ENCODE data around the gene LARGE1.

Gene LARGE1

DNA sequence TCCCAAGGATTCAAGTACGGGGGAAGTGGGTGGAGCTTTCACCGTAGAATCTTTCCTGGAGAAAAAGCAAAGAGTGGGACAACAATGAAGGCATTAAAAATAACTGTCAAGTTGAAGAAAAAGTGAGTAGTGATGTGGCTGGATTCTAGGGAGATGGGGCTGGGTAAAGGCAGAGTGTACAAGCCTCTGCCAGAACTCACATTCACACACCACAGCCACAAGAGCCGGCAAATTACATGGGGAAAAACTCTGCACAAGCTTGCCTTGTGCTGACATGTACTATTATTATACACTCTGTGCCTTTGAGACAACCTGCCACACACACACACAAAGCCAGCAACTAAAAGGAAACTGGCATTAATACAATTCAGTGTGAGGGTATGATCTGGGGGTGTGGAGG, 182.6 kb downstream of the LARGE1 start:
- Mint-ChIP-seq H3K36me3 (ENCODE audit: low read depth) (no peaks in the 10 kb centered on the region), H3K4me1 (ENCODE audit: low read depth) (no peaks in the 10 kb centered on the region), H3K4me3 (no peak overlapping the region), H3K27ac (no peak overlapping the region), H3K9me3 (peaks cover 55% of the 10 kb centered on the region), H3K27me3 (no peaks in the 10 kb centered on the region)
- intact Hi-C loops (cut with micrococcal nuclease) = no loop called here

GRCh38 chr22:33735978-33736377, 184.3 kb downstream of the LARGE1 start:
- no peak overlapping the region for H3K27ac Mint-ChIP-seq
- intact Hi-C loops (cut with micrococcal nuclease) = no loop called here
- H3K4me1 Mint-ChIP-seq (ENCODE audit: low read depth) = no peaks in the 10 kb centered on the region
- no peak overlapping the region for H3K4me3 Mint-ChIP-seq
- H3K9me3 Mint-ChIP-seq = peaks cover 71% of the 10 kb centered on the region
- H3K27me3 Mint-ChIP-seq = no peaks in the 10 kb centered on the region
- H3K36me3 Mint-ChIP-seq (ENCODE audit: low read depth) = no peaks in the 10 kb centered on the region

DNA sequence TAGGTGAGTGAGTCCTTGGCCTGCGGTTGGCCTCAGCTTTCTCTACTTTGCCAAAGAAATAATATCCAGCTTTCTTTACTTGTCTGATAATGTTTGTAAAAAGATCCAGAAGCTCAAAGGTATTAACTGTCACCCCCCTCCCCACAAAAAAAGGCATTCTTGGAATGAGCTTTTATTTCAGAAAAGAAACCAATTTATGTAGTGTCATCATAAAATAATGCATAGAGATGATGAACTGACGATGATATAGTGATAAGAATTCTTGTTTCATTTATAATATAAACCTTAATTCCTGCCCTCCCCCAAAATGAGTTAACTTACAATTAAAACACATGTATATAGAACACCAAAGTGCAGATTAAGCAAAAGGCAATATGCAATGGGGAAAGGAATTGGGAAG, 191.4 kb downstream of the LARGE1 start:
- no peaks in the 10 kb centered on the region for H3K27me3 Mint-ChIP-seq
- peaks cover 46% of the 10 kb centered on the region for H3K9me3 Mint-ChIP-seq
- no peak overlapping the region for H3K4me3 Mint-ChIP-seq

GRCh38 chr22:33726294-33726734, 194.0 kb downstream of the LARGE1 start:
- Mint-ChIP-seq H3K4me1 (ENCODE audit: low read depth) (no peaks in the 10 kb centered on the region), H3K27ac (no peak overlapping the region), H3K4me3 (no peak overlapping the region), H3K27me3 (no peaks in the 10 kb centered on the region), H3K9me3 (peaks cover 48% of the 10 kb centered on the region), H3K36me3 (ENCODE audit: low read depth) (no peaks in the 10 kb centered on the region)
- intact Hi-C loops (cut with micrococcal nuclease) = no loop called here

More for the DNA sequence above, 191.4 kb downstream of the LARGE1 start:
- Mint-ChIP-seq H3K36me3 (ENCODE audit: low read depth) (no peaks in the 10 kb centered on the region), H3K27ac (no peak overlapping the region), H3K4me1 (ENCODE audit: low read depth) (no peaks in the 10 kb centered on the region)
- intact Hi-C loops (cut with micrococcal nuclease) = no loop called here

DNA sequence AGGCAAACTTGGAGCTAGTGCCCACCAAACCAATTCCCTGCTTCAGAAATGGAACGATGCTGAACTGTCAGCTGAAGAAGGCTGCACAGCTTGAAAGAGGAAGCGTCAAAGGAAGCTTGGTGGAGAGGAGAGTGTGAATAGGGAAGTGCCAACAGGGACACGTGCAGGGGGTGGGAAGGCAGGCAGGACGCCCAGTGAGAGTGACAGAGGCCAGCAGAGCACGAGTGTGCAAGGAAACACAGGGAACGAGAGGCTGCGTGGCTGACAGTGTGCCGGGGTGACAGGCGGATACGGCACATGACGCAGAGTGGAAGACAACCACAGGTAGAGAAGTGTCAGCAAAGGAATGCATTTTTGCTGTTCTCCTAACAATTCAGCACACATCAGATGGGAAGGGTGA, 196.4 kb downstream of the LARGE1 start:
- H3K4me3 Mint-ChIP-seq = no peak overlapping the region

GRCh38 chr22:33722816-33723215, 197.5 kb downstream of the LARGE1 start:
- intact Hi-C loops (cut with micrococcal nuclease) = no loop called here
- Mint-ChIP-seq H3K9me3 (peaks cover 48% of the 10 kb centered on the region), H3K36me3 (ENCODE audit: low read depth) (no peaks in the 10 kb centered on the region), H3K27me3 (no peaks in the 10 kb centered on the region), H3K4me3 (no peak overlapping the region), H3K27ac (no peak overlapping the region), H3K4me1 (ENCODE audit: low read depth) (no peaks in the 10 kb centered on the region)

More for the DNA sequence above, 196.4 kb downstream of the LARGE1 start:
- no peaks in the 10 kb centered on the region for H3K27me3 Mint-ChIP-seq
- peaks cover 43% of the 10 kb centered on the region for H3K9me3 Mint-ChIP-seq
- intact Hi-C loops (cut with micrococcal nuclease) = no loop called here
- H3K4me1 Mint-ChIP-seq (ENCODE audit: low read depth) = no peaks in the 10 kb centered on the region
- H3K27ac Mint-ChIP-seq = no peak overlapping the region
- H3K36me3 Mint-ChIP-seq (ENCODE audit: low read depth) = no peaks in the 10 kb centered on the region

DNA sequence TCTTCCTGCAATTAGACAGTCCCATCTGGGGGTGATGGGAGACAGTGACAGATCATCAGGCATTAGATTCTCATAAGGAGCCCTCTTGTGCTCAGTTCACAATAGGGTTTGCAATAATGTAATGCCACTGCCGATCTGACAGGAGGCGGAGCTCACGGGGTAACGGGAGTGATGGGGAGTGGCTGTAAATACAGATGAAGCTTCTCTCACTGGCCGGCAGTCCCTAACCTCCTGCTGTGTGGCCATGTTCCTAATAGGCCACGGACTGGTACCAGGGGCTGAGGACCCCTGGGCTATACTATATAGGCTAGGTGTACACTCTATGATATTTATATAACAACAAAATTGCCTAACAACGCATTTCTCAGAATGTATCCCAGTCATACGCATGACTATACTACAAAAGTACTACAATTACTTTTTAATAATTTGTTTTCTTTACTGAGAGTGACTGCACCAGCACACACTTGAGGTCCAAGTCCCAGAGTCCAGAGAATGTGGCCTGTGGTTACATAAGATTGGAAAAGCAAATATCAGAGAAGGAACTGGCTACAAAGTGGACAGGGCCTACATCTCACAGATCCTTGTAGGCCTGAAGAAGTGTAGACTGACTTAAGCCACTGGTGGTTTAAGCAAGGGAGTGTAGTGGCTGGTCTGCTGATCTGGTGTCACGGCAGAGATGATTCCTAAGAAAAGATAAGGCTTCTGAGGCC, 200.0 kb downstream of the LARGE1 start:
- H3K4me1 Mint-ChIP-seq (ENCODE audit: low read depth) = no peaks in the 10 kb centered on the region
- intact Hi-C loops (cut with micrococcal nuclease) = no loop called here
- H3K4me3 Mint-ChIP-seq = no peak overlapping the region
- H3K27me3 Mint-ChIP-seq = no peaks in the 10 kb centered on the region
- H3K36me3 Mint-ChIP-seq (ENCODE audit: low read depth) = no peaks in the 10 kb centered on the region
- peaks cover 70% of the 10 kb centered on the region for H3K9me3 Mint-ChIP-seq
- no peak overlapping the region for H3K27ac Mint-ChIP-seq

GRCh38 chr22:33717694-33718396, 202.4 kb downstream of the LARGE1 start:
- H3K27ac Mint-ChIP-seq = no peak overlapping the region

GRCh38 chr22:33715237-33715985, 204.9 kb downstream of the LARGE1 start:
- H3K4me3 Mint-ChIP-seq = no peak overlapping the region
- no peaks in the 10 kb centered on the region for H3K27me3 Mint-ChIP-seq
- peaks cover 79% of the 10 kb centered on the region for H3K9me3 Mint-ChIP-seq
- no peaks in the 10 kb centered on the region for H3K4me1 Mint-ChIP-seq (ENCODE audit: low read depth)
- intact Hi-C loops (cut with micrococcal nuclease) = no loop called here
- H3K27ac Mint-ChIP-seq = no peak overlapping the region
- H3K36me3 Mint-ChIP-seq (ENCODE audit: low read depth) = no peaks in the 10 kb centered on the region

More at GRCh38 chr22:33717694-33718396, 202.4 kb downstream of the LARGE1 start:
- Mint-ChIP-seq H3K9me3 (peaks cover 67% of the 10 kb centered on the region), H3K4me1 (ENCODE audit: low read depth) (no peaks in the 10 kb centered on the region), H3K36me3 (ENCODE audit: low read depth) (no peaks in the 10 kb centered on the region), H3K27me3 (no peaks in the 10 kb centered on the region), H3K4me3 (no peak overlapping the region)
- intact Hi-C loops (cut with micrococcal nuclease) = no loop called here

DNA sequence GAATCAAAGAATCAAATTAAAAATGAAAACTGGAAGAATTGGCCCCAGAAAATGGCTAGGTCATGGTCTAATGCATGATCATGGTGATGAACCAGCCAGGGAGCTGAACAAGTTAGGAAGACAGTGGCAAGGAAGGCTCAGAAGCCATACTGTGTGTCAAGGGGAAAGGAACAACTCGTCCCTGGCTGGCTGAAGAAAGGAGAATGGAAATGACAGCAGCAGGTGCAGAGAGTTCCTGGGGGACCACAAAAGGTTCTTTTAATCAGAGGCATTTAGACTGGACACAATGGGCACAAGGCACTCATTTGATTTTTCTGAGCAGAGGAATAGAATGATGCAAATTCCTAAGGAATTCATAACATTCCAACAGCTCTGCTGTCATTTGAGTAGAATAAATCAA, 209.9 kb downstream of the LARGE1 start:
- no peak overlapping the region for H3K27ac Mint-ChIP-seq
- no peaks in the 10 kb centered on the region for H3K36me3 Mint-ChIP-seq (ENCODE audit: low read depth)
- H3K27me3 Mint-ChIP-seq = no peaks in the 10 kb centered on the region
- peaks cover 68% of the 10 kb centered on the region for H3K9me3 Mint-ChIP-seq
- no peak overlapping the region for H3K4me3 Mint-ChIP-seq
- intact Hi-C loops (cut with micrococcal nuclease) = no loop called here
- no peaks in the 10 kb centered on the region for H3K4me1 Mint-ChIP-seq (ENCODE audit: low read depth)

- Mint-ChIP-seq H3K36me3 (ENCODE audit: low read depth) (no peaks in the 10 kb centered on the region), H3K4me1 (ENCODE audit: low read depth) (no peaks in the 10 kb centered on the region), H3K4me3 (no peak overlapping the region), H3K9me3 (peaks cover 70% of the 10 kb centered on the region), H3K27ac (no peak overlapping the region), H3K27me3 (no peaks in the 10 kb centered on the region)
- intact Hi-C loops (cut with micrococcal nuclease) = no loop called here
Measured at GRCh38 chr22:33707581-33707980, 212.7 kb downstream of the LARGE1 start.

GRCh38 chr22:33706100-33706499, 214.2 kb downstream of the LARGE1 start:
- intact Hi-C loops (cut with micrococcal nuclease) = no loop called here
- no peaks in the 10 kb centered on the region for H3K4me1 Mint-ChIP-seq (ENCODE audit: low read depth)
- no peak overlapping the region for H3K4me3 Mint-ChIP-seq
- H3K27ac Mint-ChIP-seq = no peak overlapping the region
- H3K27me3 Mint-ChIP-seq = no peaks in the 10 kb centered on the region
- no peaks in the 10 kb centered on the region for H3K36me3 Mint-ChIP-seq (ENCODE audit: low read depth)
- H3K9me3 Mint-ChIP-seq = peaks cover 70% of the 10 kb centered on the region

DNA sequence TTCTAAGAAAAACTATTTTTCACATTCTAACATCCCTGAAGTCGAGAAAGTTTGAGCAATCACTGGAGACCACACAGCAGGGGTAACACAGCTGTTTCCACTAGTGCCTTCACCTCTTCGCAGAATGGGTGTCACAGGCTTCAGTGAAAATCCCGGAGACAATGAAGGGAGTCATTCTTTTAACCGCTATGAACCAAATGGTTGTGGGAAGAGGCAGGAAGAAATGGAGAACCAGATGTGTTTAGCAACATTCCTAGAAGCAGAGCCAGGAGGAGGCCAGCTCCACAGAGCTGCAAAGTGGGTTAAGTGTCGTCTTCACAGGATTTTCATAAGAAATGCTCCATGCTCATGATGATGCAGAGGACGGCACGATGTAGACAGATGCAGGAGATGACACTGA, 221.1 kb downstream of the LARGE1 start:
- no peaks in the 10 kb centered on the region for H3K27me3 Mint-ChIP-seq
- peaks cover 65% of the 10 kb centered on the region for H3K9me3 Mint-ChIP-seq
- no peaks in the 10 kb centered on the region for H3K36me3 Mint-ChIP-seq (ENCODE audit: low read depth)
- H3K27ac Mint-ChIP-seq = no peak overlapping the region
- H3K4me1 Mint-ChIP-seq (ENCODE audit: low read depth) = no peaks in the 10 kb centered on the region
- intact Hi-C loops (cut with micrococcal nuclease) = no loop called here
- H3K4me3 Mint-ChIP-seq = no peak overlapping the region

GRCh38 chr22:33697640-33698039, 222.6 kb downstream of the LARGE1 start:
- no peak overlapping the region for H3K4me3 Mint-ChIP-seq
- no peaks in the 10 kb centered on the region for H3K4me1 Mint-ChIP-seq (ENCODE audit: low read depth)
- H3K9me3 Mint-ChIP-seq = peaks cover 57% of the 10 kb centered on the region
- no peaks in the 10 kb centered on the region for H3K27me3 Mint-ChIP-seq
- intact Hi-C loops (cut with micrococcal nuclease) = no loop called here
- no peaks in the 10 kb centered on the region for H3K36me3 Mint-ChIP-seq (ENCODE audit: low read depth)
- no peak overlapping the region for H3K27ac Mint-ChIP-seq

Data from dendritic cell treated with granulocyte-macrophage colony-stimulating factor and Interleukin-4, amounts not matched to agents 40 ng/mL and 50 ng/mL, for 4 days (primary cell).